PFSK-1 (cell line): ENCODE measurements around the gene CAPN1.

ENCODE experiments used
- FOXP2 ChIP-seq: optimal IDR thresholded peaks from 2 replicates; pipeline ENCODE3; 2011; ENCODE audit warnings: borderline replicate concordance, control low read depth, inconsistent platforms; ENCODE audit not compliant: insufficient read depth; ENCODE audit errors: extremely low read length, extremely low read depth
- POLR2AphosphoS5 ChIP-seq: IDR thresholded peaks from 2 replicates; pipeline ENCODE4 v1.6.1; 2012; ENCODE audit warnings: low read depth, mild to moderate bottlenecking, control low read depth, low read length, moderate library complexity

DNA sequence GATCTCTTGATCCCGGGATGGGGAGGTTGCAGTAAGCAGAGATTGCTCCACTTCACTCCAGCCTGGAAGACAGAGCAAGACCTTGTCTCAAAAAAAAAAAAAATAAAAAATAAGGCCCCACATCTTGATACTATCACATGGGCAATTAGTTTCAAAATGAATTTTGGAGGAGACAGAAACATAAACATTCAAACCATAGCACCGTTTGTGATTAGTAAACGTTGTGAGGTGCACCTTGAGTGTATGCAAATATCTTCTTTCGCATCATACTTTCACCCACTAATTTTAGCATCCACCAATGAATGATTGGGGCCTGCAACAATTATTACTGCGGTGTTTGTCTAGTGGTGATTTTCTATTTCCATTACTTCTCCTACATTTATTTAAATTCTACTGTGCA, 22.7 kb upstream of the CAPN1 start:
- no peak for TF ChIP-seq POLR2AphosphoS5
- no peak for TF ChIP-seq FOXP2
